Parathyroid adenoma (tissue), 2 donors: ENCODE data around the gene ANXA6.

Experiments used
- H2AFZ ChIP-seq: fragments of 300-600 bp; sonication (generic); one replicate; pipeline ENCODE4 v1.7.0; 2017; ENCODE audit warnings: antibody characterized with exemption, mild to moderate bottlenecking
- H3K27ac ChIP-seq: fragments of 300-600 bp; sonication (generic); one replicate; pipeline ENCODE4 v1.7.0; 2017
- H3K27me3 ChIP-seq: fragments of 300-600 bp; sonication (generic); one replicate; pipeline ENCODE4 v1.7.0; 2017; ENCODE audit warnings: low read length; ENCODE audit not compliant: control insufficient read depth, insufficient read depth
- H3K36me3 ChIP-seq: fragments of 300-600 bp; sonication (generic); one replicate; pipeline ENCODE4 v1.7.0; 2017; ENCODE audit warnings: low read length; ENCODE audit not compliant: control insufficient read depth, insufficient read depth
- H3K4me1 ChIP-seq: fragments of 300-600 bp; sonication (generic); one replicate; pipeline ENCODE4 v1.7.0; 2017; ENCODE audit warnings: control low read depth
- H3K4me2 ChIP-seq: fragments of 300-600 bp; sonication (generic); one replicate; pipeline ENCODE4 v1.7.0; 2017; ENCODE audit warnings: low read length
- H3K4me3 ChIP-seq: fragments of 300-600 bp; sonication (generic); one replicate; pipeline ENCODE4 v1.7.0; 2017; ENCODE audit warnings: low read depth, low read length
- H3K79me2 ChIP-seq: fragments of 300-600 bp; sonication (generic); one replicate; pipeline ENCODE4 v1.7.0; 2017; ENCODE audit warnings: control low read depth
- H3K9ac ChIP-seq: fragments of 300-600 bp; sonication (generic); one replicate; pipeline ENCODE4 v1.7.0; 2017; ENCODE audit warnings: mild to moderate bottlenecking
- H3K9me3 ChIP-seq: fragments of 300-600 bp; sonication (generic); one replicate; pipeline ENCODE4 v1.7.0; 2017; ENCODE audit warnings: low read length; ENCODE audit not compliant: control insufficient read depth
- TF ChIP-seq, protein P1 (sequence below): fragments of 300-600 bp; sonication (generic); IDR thresholded peaks from one replicate; pipeline ENCODE4 v1.7.0; 2017; ENCODE audit warnings: antibody characterized with exemption, mild to moderate bottlenecking
- donor health status: primary hyperparathyroidism.

The ANXA6 gene

GRCh38 chr5:151130235-151130921 is 27.2 kb downstream of the ANXA6 start:
- Histone ChIP-seq H3K27ac (no peak overlapping the region), H3K27me3 (no peaks in the 10 kb centered on the region), H3K79me2 (no peaks in the 10 kb centered on the region), H3K4me3 (no peak overlapping the region), H2AFZ (no peak overlapping the region), H3K36me3 (no peaks in the 10 kb centered on the region), H3K4me2 (no peak overlapping the region), H3K4me1 (peaks cover 8% of the 10 kb centered on the region), H3K9me3 (no peaks in the 10 kb centered on the region), H3K9ac (no peak overlapping the region)
- TF ChIP-seq, protein P1, sequence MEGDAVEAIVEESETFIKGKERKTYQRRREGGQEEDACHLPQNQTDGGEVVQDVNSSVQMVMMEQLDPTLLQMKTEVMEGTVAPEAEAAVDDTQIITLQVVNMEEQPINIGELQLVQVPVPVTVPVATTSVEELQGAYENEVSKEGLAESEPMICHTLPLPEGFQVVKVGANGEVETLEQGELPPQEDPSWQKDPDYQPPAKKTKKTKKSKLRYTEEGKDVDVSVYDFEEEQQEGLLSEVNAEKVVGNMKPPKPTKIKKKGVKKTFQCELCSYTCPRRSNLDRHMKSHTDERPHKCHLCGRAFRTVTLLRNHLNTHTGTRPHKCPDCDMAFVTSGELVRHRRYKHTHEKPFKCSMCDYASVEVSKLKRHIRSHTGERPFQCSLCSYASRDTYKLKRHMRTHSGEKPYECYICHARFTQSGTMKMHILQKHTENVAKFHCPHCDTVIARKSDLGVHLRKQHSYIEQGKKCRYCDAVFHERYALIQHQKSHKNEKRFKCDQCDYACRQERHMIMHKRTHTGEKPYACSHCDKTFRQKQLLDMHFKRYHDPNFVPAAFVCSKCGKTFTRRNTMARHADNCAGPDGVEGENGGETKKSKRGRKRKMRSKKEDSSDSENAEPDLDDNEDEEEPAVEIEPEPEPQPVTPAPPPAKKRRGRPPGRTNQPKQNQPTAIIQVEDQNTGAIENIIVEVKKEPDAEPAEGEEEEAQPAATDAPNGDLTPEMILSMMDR: no peak

DNA sequence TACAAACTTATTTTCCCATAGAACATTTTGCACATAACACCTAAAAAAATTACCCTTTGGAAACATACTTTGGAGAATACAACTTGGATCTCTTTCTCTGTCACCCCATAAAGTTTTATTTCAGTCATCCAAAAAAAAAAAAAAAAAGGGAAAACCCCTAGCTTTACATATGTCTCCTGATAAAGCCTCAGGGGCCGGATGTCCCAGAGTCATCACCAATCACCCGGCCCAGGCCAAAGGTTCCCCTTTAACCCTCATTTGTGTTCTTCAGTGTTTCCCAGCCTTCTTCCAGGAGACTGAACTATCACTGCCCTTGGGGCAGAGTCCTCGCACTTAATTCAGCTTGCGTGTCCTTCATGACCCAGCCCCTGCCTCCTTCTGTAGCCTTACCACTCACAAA is 28.8 kb downstream of the ANXA6 start:
- Histone ChIP-seq H2AFZ (no peak overlapping the region), H3K79me2 (no peaks in the 10 kb centered on the region), H3K4me2 (no peak overlapping the region), H3K4me1 (peaks cover 13% of the 10 kb centered on the region), H3K4me3 (no peak overlapping the region), H3K9ac (no peak overlapping the region), H3K36me3 (no peaks in the 10 kb centered on the region), H3K9me3 (no peaks in the 10 kb centered on the region), H3K27me3 (no peaks in the 10 kb centered on the region), H3K27ac (no peak overlapping the region)
- TF ChIP-seq, protein P1: no peak

- no peak overlapping the region for H3K4me2 ChIP-seq
- TF ChIP-seq, protein P1: no peak
- no peaks in the 10 kb centered on the region for H3K79me2 ChIP-seq
- no peak overlapping the region for H2AFZ ChIP-seq
- peaks cover 13% of the 10 kb centered on the region for H3K4me1 ChIP-seq
- no peaks in the 10 kb centered on the region for H3K9me3 ChIP-seq
- H3K36me3 ChIP-seq: no peaks in the 10 kb centered on the region
- no peak overlapping the region for H3K4me3 ChIP-seq
- H3K27me3 ChIP-seq: no peaks in the 10 kb centered on the region
- no peak overlapping the region for H3K9ac ChIP-seq
- H3K27ac ChIP-seq: no peak overlapping the region
Measured at GRCh38 chr5:151127926-151128325, 29.7 kb downstream of the ANXA6 start.

GRCh38 chr5:151126199-151126645 is 31.4 kb downstream of the ANXA6 start:
- no peaks in the 10 kb centered on the region for H3K9me3 ChIP-seq
- no peak overlapping the region for H3K4me2 ChIP-seq
- no peaks in the 10 kb centered on the region for H3K36me3 ChIP-seq
- TF ChIP-seq, protein P1: peak; percentile 89
- no peak overlapping the region for H3K4me3 ChIP-seq
- peaks cover 13% of the 10 kb centered on the region for H3K4me1 ChIP-seq
- H3K27me3 ChIP-seq: no peaks in the 10 kb centered on the region
- H2AFZ ChIP-seq: no peak overlapping the region
- H3K9ac ChIP-seq: no peak overlapping the region
- peaks cover 4% of the 10 kb centered on the region for H3K79me2 ChIP-seq
- peak overlapping the region; percentile 71 for H3K27ac ChIP-seq

GRCh38 chr5:151125421-151125820 is 32.2 kb downstream of the ANXA6 start:
- no peak overlapping the region for H3K9ac ChIP-seq
- H3K36me3 ChIP-seq: no peaks in the 10 kb centered on the region
- TF ChIP-seq, protein P1: no peak
- H3K27me3 ChIP-seq: no peaks in the 10 kb centered on the region
- peaks cover 13% of the 10 kb centered on the region for H3K4me1 ChIP-seq
- H3K9me3 ChIP-seq: no peaks in the 10 kb centered on the region
- H3K79me2 ChIP-seq: peaks cover 4% of the 10 kb centered on the region
- peak overlapping the region; percentile 0 for H3K4me2 ChIP-seq
- no peak overlapping the region for H3K4me3 ChIP-seq
- H2AFZ ChIP-seq: no peak overlapping the region
- H3K27ac ChIP-seq: peak overlapping the region; percentile 71
